OCI-M1 (cell line): ENCODE results near the gene TAOK1.
"Not testable (repeated sequence)": the region's sequence is repeated elsewhere in the genome, so short reads cannot be mapped to it uniquely, and the experiment has no call there.

Source experiments
- DNase-seq: peaks from one replicate; lab custom pipeline; 2025; lab: John Stamatoyannopoulos, UW

Gene TAOK1

GRCh38 chr17:29389982-29390850 lies at the start of gene TAOK1:
Gene TAOK1, plus strand, starts transcription at chr17:29390363. Its CDS starts 61,186 bp downstream, at chr17:29451549.
- DNase-seq, result peak; percentile 100

GRCh38 chr17:29341726-29342125 lies 48.4 kb upstream of the TAOK1 start:
- peak; percentile 83 for DNase-seq

GRCh38 chr17:29342158-29342765 lies 47.9 kb upstream of the TAOK1 start:
- peak; percentile 70 for DNase-seq

GRCh38 chr17:29344201-29344856 lies 45.8 kb upstream of the TAOK1 start:
- no peak for DNase-seq

- DNase-seq, result no peak
Observed at GRCh38 chr17:29345066-29345465, 45.1 kb upstream of the TAOK1 start.

GRCh38 chr17:29345470-29345869 lies 44.7 kb upstream of the TAOK1 start:
- DNase-seq, result not testable (repeated sequence)

GRCh38 chr17:29346462-29346861 lies 43.7 kb upstream of the TAOK1 start:
- no peak for DNase-seq

GRCh38 chr17:29347831-29348629 lies 42.1 kb upstream of the TAOK1 start:
- DNase-seq, result peak; percentile 95

- no peak for DNase-seq
Observed at GRCh38 chr17:29349409-29349808, 40.8 kb upstream of the TAOK1 start.

- DNase-seq, result no peak
Observed at GRCh38 chr17:29352146-29352545, 38.0 kb upstream of the TAOK1 start.

- DNase-seq, result no peak
Observed at GRCh38 chr17:29357232-29357631, 32.9 kb upstream of the TAOK1 start.

GRCh38 chr17:29357821-29358232 lies 32.3 kb upstream of the TAOK1 start:
- peak; percentile 48 for DNase-seq

- no peak for DNase-seq
Observed at GRCh38 chr17:29358416-29358815, 31.7 kb upstream of the TAOK1 start.

- no peak for DNase-seq
Observed at GRCh38 chr17:29359777-29360176, 30.4 kb upstream of the TAOK1 start.

GRCh38 chr17:29363716-29364115 lies 26.4 kb upstream of the TAOK1 start:
- DNase-seq, result no peak

- no peak for DNase-seq
Observed at GRCh38 chr17:29364691-29365090, 25.5 kb upstream of the TAOK1 start.

GRCh38 chr17:29368161-29368560 lies 22.0 kb upstream of the TAOK1 start:
- DNase-seq, result no peak

GRCh38 chr17:29368926-29369325 lies 21.2 kb upstream of the TAOK1 start:
- DNase-seq, result no peak

- DNase-seq, result peak; percentile 89
Observed at GRCh38 chr17:29369831-29370735, 20.1 kb upstream of the TAOK1 start.

- peak; percentile 30 for DNase-seq
Observed at GRCh38 chr17:29376667-29377270, 13.4 kb upstream of the TAOK1 start.

- DNase-seq, result no peak
Observed at GRCh38 chr17:29378500-29378899, 11.7 kb upstream of the TAOK1 start.
